ENCODE results near the gene DNAH12.

Gene DNAH12, protein sequence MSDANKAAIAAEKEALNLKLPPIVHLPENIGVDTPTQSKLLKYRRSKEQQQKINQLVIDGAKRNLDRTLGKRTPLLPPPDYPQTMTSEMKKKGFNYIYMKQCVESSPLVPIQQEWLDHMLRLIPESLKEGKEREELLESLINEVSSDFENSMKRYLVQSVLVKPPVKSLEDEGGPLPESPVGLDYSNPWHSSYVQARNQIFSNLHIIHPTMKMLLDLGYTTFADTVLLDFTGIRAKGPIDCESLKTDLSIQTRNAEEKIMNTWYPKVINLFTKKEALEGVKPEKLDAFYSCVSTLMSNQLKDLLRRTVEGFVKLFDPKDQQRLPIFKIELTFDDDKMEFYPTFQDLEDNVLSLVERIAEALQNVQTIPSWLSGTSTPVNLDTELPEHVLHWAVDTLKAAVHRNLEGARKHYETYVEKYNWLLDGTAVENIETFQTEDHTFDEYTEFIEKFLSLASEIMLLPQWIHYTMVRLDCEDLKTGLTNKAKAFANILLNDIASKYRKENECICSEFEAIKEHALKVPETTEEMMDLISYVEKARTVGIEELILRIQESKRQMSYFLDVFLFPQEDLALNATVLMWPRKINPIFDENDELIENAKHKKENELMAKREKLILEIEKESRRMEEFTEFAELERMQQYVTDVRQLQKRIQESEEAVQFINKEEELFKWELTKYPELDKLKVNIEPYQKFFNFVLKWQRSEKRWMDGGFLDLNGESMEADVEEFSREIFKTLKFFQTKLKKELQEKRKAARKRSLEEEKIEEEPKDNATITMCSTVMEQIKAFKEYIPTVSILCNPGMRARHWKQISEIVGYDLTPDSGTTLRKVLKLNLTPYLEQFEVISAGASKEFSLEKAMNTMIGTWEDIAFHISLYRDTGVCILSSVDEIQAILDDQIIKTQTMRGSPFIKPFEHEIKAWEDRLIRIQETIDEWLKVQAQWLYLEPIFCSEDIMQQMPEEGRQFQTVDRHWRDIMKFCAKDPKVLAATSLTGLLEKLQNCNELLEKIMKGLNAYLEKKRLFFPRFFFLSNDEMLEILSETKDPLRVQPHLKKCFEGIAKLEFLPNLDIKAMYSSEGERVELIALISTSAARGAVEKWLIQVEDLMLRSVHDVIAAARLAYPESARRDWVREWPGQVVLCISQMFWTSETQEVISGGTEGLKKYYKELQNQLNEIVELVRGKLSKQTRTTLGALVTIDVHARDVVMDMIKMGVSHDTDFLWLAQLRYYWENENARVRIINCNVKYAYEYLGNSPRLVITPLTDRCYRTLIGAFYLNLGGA (N-terminal part only)

GRCh38 chr3:57544181-57545125 is at the start of gene DNAH12:
Gene DNAH12 (minus strand): TSS chr3:57544344. CDS start chr3:57542870, 1,474 bp downstream.
- peak; percentile 61 for DNase-seq

GRCh38 chr3:57592306-57592705 is 48.2 kb upstream of the DNAH12 start:
- no peak for DNase-seq

DNA sequence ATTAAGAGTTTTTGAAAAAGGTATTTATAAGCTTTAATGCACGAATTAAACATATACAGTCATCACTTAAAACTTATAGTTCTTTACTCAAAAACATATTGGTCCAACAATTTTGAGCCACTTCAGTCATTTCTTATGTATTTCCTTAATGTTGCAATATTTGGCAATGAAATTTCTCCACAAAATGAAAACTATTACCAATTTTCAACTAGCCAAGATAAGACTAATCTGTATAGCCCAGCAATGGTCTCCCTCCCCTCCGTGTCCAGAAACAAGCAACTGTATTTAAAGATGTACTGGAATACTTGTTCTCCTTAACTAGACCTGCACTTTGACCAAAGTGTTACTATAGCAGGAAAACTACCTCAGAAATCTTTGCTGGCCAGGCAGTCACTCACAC is 43.8 kb upstream of the DNAH12 start:
- no peak for DNase-seq

DNA sequence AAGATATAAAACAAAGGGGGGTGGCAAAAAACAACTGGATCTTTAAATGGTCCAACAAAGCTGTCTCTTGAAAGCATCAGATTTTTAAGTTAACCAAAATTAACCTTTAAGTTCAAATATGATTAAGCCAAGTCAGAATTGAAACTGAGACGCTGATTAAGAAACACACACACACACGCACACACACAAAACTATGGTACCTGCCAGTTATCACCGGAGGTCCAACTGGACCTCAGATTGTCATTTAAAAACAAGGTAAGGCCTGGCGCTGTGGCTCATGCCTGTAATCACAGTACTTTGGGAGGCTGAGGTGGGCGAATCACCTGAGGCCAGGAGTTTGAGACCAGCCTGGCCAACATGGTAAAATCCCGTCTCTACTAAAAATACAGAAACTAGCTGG is 42.6 kb upstream of the DNAH12 start:
- DNase-seq, result no peak

DNA sequence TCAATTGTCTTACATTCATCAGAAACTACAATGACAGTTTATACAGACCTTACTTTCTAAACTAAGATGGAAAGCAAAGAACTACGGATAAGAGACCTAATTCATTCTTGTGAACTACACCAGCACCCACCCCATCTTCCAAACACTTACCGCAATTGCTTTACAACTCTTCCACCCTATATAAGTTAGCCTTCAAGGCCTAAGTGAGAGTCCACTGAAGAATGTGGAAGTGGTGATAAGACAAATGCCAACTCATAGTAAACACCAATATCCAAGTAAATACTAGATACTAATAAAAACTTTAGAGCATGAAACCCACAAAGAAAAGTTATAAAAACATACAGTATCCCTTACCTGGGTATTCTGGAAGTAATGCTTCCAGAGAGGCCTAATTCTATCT is 39.4 kb upstream of the DNAH12 start:
- DNase-seq, result no peak

DNA sequence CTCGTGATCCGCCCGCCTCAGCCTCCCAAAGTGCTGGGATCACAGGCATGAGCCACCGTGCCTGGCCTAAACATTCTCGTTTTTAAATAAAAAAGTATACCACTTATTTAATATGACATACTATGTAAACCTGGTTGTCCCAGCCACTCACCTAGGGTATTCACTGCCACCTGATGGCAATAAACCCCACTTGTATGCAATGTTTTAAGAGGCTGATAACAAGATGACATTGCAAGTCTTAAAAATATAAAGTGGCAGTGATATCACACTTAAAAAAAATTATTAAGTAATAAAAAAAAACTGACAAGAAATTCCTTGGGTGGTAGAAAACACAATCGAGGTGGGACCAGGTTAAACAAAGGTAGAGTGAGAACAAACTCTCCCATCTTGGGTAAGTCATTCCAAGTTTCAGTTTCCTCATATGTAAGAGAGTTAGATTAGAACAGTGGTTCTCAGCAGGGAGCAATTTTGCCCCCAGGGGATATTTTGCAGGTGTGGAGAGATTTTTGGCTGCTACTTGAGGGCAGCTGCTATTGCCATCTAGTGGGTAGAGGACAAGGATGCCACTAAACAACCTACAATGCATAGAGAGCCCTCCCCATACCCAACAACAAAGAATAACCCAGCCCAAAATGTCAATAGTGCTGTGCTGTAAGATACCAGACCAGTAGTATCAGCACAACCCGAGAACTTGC is 38.5 kb upstream of the DNAH12 start:
- peak; percentile 4 for DNase-seq

DNA sequence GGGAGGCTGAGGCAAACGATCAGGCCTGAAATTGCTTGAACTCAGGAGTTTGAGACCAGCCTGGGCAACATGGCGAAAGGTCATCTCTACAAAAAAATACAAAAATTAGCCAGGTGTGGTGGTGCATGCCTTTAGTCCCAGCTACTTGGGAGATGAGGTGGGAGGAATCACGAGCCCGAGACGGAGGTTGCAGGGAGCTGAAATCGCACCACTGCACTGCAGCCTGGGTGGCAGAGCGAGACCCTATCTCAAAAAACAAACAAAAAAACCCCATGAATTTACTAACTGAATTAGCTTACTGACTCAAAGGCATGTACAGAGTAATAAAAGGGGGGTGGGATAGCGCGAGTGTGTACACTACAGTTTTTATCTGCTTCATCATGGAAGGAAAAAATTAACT is 33.7 kb upstream of the DNAH12 start:
- no peak for DNase-seq

GRCh38 chr3:57575966-57576626 is 32.0 kb upstream of the DNAH12 start:
- DNase-seq, result no peak

- DNase-seq, result no peak
These were observed 28.0 kb upstream of the DNAH12 start for GRCh38 chr3:57572096-57572495.

DNA sequence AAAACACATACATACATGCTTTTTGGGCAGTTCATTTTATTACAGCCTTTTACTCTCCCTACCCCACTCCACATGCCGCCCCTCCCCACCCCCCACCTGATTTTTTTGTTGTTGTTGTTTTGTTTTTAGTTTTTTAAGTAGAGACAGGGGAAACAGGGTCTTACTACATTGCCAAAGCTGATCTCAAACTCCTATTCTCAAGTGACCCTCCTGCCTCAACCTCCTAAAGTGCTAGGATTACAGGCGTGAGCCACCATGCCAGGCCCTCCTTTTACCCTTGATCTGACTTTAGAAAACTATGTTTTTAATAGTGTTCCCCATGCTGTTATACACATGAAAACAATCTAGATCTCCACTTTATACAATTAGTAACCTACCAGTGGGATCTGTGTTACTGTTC is 26.7 kb upstream of the DNAH12 start:
- DNase-seq, result no peak

GRCh38 chr3:57569859-57570450 is 25.8 kb upstream of the DNAH12 start:
- no peak for DNase-seq

DNA sequence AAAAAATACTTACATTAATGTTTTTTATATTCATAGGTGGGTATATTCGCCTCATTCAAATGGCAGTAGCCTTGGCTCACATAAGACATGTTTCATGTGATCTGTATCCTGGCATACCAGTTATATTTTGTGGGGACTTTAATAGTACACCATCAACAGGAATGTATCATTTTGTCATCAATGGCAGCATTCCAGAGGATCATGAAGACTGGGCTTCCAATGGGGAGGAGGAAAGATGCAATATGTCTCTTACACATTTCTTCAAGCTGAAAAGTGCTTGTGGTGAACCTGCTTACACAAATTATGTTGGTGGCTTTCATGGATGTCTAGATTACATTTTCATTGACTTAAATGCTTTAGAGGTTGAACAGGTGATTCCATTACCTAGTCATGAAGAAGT is 15.4 kb upstream of the DNAH12 start:
- no peak for DNase-seq

GRCh38 chr3:57557085-57557537 is 13.0 kb upstream of the DNAH12 start:
- DNase-seq, result no peak

DNA sequence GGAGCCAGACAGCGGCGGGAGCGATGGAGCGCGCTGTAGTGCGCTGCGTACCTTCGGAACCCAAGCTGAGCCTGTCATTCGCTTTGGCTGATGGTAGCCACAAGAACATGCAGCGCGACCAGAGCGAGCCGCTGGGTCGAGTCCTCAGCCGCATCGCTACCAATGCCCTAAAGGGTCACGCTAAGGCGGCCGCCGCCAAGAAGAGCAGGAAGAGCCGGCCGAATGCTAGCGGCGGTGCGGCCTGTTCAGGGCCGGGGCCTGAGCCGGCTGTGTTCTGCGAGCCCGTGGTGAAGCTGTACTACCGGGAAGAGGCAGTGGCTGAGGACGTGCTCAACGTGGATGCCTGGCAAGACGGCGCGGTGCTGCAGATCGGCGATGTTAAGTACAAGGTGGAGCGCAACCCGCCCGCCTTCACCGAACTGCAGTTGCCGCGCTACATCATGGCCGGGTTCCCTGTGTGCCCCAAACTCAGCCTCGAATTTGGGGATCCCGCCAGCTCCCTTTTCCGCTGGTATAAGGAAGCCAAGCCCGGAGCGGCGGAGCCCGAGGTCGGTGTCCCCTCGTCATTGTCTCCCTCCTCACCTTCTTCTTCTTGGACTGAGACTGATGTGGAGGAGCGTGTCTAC is 12.4 kb upstream of the DNAH12 start:
- DNase-seq, result peak; percentile 13

- DNase-seq, result peak; percentile 74
These were observed 11.8 kb upstream of the DNAH12 start, which contains the start of gene PDE12 for GRCh38 chr3:57555738-57556458. Gene PDE12 (plus strand): TSS chr3:57556274. CDS start chr3:57556380, 106 bp downstream.

DNA sequence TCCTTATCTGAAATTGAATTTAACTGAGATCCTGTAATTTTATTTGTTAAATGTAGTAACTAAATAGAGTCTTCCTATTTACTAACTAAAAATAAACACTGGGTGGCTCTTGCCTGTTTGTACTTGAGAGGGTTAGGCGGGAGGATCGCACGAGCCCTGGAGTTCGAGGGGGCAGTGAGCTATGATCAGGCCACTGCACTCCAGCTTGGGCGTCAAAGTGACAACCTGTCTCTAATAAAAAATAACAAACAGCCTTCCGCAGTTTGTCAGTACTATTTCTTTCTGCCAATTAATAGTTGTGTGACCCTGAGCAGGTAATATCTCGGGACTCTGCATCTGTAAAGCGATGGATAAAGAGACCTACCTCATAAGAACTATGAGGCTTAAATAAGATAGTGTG is 11.2 kb upstream of the DNAH12 start:
- DNase-seq, result no peak

GRCh38 chr3:57546616-57547015 is 2.5 kb upstream of the DNAH12 start:
- no peak for DNase-seq

DNA sequence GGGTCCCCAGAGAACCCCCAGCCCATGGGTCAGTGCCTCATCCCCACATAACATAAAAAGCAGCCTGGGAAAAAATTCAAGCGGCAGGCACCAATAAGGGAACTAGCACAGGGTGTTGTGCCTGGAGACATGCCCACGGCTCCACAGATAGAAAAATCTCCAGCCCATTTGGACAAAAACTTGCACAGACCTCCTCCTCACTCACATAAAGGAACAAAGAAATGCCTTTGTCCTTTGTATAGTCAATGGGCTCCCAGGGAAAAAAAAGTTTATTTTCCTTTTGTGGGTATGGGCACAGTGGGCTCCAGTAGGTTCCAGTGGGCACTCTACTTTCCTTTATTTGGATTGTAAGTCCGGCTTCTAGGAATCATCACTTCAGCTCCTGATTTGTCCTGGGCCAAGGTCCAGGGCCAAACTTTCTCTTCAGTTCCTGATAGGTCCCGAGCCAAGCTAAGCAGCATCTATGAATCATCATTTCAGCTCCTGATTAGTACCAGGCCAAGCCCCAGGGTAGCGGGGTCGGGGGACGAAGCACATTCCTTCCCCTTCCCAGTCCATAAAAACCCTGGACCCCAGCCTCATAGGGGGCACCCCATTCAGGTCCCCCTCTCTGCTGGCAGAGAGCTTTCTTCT is 1.6 kb upstream of the DNAH12 start:
- no peak for DNase-seq
